GM23338 (cell line): ENCODE results near the gene SUN2. TPM values are rescaled to one million over a fixed set of nuclear protein-coding genes. Genes with fewer than 3 reads are reported as not detected.

Source experiments
- ATAC-seq: fragments of 200-7000 bp; cut with Tn5 transposase; 3 replicates; pipeline ENCODE4 v1.9.1; 2020
- DNase-seq: peaks from one replicate; pipeline ENCODE4 v3.0.0-alpha.2; 2015; ENCODE audit warnings: low spot score
- H2AFZ ChIP-seq: fragments of 200-600 bp; sonication (generic); 2 replicates; pipeline ENCODE4 v1.8.0; 2016; ENCODE audit warnings: antibody characterized with exemption, mild to moderate bottlenecking, moderate library complexity
- H3F3A ChIP-seq: fragments of 200-600 bp; sonication (generic); replicated peaks from 2 replicates; pipeline ENCODE4 v1.8.0; 2017; ENCODE audit warnings: antibody characterized with exemption, mixed run types, low read depth
- H3K27ac ChIP-seq: fragments of 200-600 bp; sonication (generic); 2 replicates; pipeline ENCODE4 v1.6.1; 2016; ENCODE audit warnings: low read depth
- H3K27me3 ChIP-seq: fragments of 200-600 bp; sonication (generic); 2 replicates; pipeline ENCODE4 v1.8.0; 2016; ENCODE audit warnings: mild to moderate bottlenecking, mixed run types, moderate library complexity; ENCODE audit not compliant: insufficient read depth
- H3K36me3 ChIP-seq: fragments of 200-600 bp; sonication (generic); 2 replicates; pipeline ENCODE4 v1.8.0; 2016; ENCODE audit warnings: mild to moderate bottlenecking; ENCODE audit not compliant: insufficient read depth
- H3K4me1 ChIP-seq: fragments of 200-600 bp; sonication (generic); 2 replicates; pipeline ENCODE4 v1.8.0; 2016; ENCODE audit warnings: mild to moderate bottlenecking, moderate library complexity; ENCODE audit not compliant: insufficient read depth
- H3K4me2 ChIP-seq: fragments of 200-600 bp; sonication (generic); 2 replicates; pipeline ENCODE4 v1.7.1; 2017; ENCODE audit warnings: mixed run types
- H3K4me3 ChIP-seq: fragments of 200-600 bp; sonication (generic); 2 replicates; pipeline ENCODE4 v1.6.1; 2016; ENCODE audit warnings: mixed run types
- H3K79me2 ChIP-seq: fragments of 200-600 bp; sonication (generic); replicated peaks from 2 replicates; pipeline ENCODE4 v1.8.0; 2017; ENCODE audit warnings: mild to moderate bottlenecking; ENCODE audit not compliant: insufficient read depth
- H3K9me2 ChIP-seq: fragments of 200-600 bp; sonication (generic); 2 replicates; pipeline ENCODE4 v1.8.0; 2017; ENCODE audit not compliant: insufficient read depth
- H4K20me1 ChIP-seq: fragments of 200-600 bp; sonication (generic); replicated peaks from 2 replicates; pipeline ENCODE4 v1.8.0; 2017; ENCODE audit warnings: mild to moderate bottlenecking; ENCODE audit not compliant: insufficient read depth
- H3K27ac Mint-ChIP-seq: 2 replicates; pipeline ENCODE4 v1.8.0; 2020; ENCODE audit warnings: inconsistent platforms, mild to moderate bottlenecking, moderate library complexity, mixed read lengths
- H3K27me3 Mint-ChIP-seq: 3 replicates; pipeline ENCODE4 v1.8.0; 2022; ENCODE audit warnings: low read depth, mild to moderate bottlenecking, moderate library complexity, mixed read lengths, inconsistent platforms; ENCODE audit not compliant: insufficient read depth, poor library complexity
- H3K36me3 Mint-ChIP-seq: 3 replicates; pipeline ENCODE4 v1.8.0; 2021; ENCODE audit warnings: low read depth, mild to moderate bottlenecking, inconsistent platforms, moderate library complexity, mixed read lengths
- H3K4me1 Mint-ChIP-seq: 3 replicates; pipeline ENCODE4 v1.8.0; 2020; ENCODE audit warnings: mild to moderate bottlenecking, inconsistent platforms, mixed read lengths
- H3K4me3 Mint-ChIP-seq: 3 replicates; pipeline ENCODE4 v1.8.0; 2021; ENCODE audit warnings: moderate library complexity, mild to moderate bottlenecking, inconsistent platforms, mixed read lengths
- H3K9me3 Mint-ChIP-seq: 3 replicates; pipeline ENCODE4 v1.8.0; 2020; ENCODE audit warnings: moderate library complexity, mild to moderate bottlenecking, inconsistent platforms, mixed read lengths
- EZH2 ChIP-seq: fragments of 200-600 bp; sonication (generic); IDR thresholded peaks from one replicate; pipeline ENCODE4 v1.8.0; 2017; ENCODE audit warnings: antibody characterized with exemption, mild to moderate bottlenecking, low read depth; ENCODE audit not compliant: unreplicated experiment
- EZH2phosphoT487 ChIP-seq: fragments of 200-600 bp; sonication (generic); IDR thresholded peaks from one replicate; pipeline ENCODE4 v1.8.1; 2018; ENCODE audit warnings: antibody characterized with exemption; ENCODE audit not compliant: unreplicated experiment
- polyA plus RNA-seq: library from polyadenylated mRNA; unstranded; fragments of >200 nt; fragmentation: Nextera tagmentation; extraction: Ambion mirVana; gene quantifications from 2 replicates; pipeline ENCODE4 v1.2.1, GENCODE V29; 2016
- total RNA-seq: library from RNA; depleted of rRNA; stranded (reverse); fragments of >200 nt; shearing (Covaris generic); gene quantifications from 2 replicates; pipeline ENCODE4 v1.2.3, GENCODE V29; 2014
- TF ChIP-seq, protein P1 (sequence below): IDR thresholded peaks from one replicate; pipeline ENCODE4 v1.6.1; 2018; ENCODE audit warnings: antibody characterized with exemption; ENCODE audit not compliant: unreplicated experiment
- TF ChIP-seq, protein P2 (sequence below), 2 experiments: fragments of 200-600 bp in 1 of 2; sonication (generic) in 1 of 2; conservative IDR thresholded peaks; 2 replicates each; pipeline versions ENCODE4 v1.5.1 to v1.6.1; 2016 to 2017; ENCODE audit warnings: antibody characterized with exemption in 2 of 2, low read depth in 2 of 2, mild to moderate bottlenecking in 2 of 2, moderate library complexity in 1 of 2

Gene SUN2
- total and polyA plus RNA-seq, 2 experiments from 2014 or later: 7.2 to 17.6 TPM

DNA sequence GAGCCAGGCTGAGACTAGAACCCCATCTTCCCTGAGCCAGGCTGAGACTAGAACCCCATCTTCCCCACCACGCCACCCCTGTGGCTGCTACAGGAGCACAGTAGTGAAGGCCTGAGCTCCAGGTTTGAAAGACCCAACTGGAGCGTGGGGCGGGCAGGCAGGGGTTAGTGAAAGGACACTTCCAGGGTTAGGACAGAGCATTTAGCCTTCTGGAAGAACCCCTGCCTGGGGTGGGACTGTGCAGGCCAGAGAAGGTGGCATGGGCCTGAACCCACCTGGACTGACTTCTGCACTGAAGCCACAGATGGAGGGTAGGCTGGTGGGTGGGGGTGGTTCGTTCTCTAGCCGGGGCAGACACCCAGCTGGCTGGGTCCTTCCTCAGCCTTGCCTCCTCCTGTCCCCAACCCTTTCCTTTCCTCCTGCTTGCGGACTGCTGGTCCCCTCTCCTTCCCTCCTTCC lies 24.1 kb downstream of the SUN2 start:
- Histone ChIP-seq H3K36me3 (peaks cover 14% of the 10 kb centered on the region; the same call in 1 of the 2 replicates), H3K4me3 (no peak overlapping the region), H3K27ac (no peak overlapping the region)

DNA sequence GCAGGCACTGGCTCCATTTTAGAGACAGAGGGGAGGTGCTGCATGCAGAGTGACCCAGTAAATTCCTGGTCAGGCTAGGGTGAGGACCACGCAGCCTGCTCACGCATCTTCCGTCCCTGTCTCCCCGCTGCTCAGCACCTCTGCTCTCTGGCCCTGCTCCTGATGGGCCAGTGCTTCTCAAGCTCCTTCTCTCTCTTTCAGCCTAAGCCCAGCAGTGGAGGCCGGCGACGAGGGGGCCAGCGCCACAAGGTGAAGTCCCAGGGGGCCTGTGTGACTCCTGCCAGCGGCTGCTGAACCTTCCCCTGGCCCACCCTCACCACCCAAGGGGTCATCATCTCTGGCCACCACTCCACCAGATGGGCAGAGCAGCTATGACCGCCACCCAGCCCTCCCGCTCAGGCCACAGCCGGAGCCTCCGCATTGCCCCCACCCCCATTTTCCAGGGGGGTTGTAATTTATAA lies 25.4 kb downstream of the SUN2 start:
- Histone ChIP-seq H3K4me1 (no peaks in the 10 kb centered on the region), H3K79me2 (no peaks in the 10 kb centered on the region), H3K4me3 (no peak overlapping the region), H3K9me2 (no peaks in the 10 kb centered on the region), H2AFZ (no peak overlapping the region), H3K4me2 (no peak overlapping the region), H3F3A (0 out of 2 replicates have a peak, but pooled peaks cover 4% of the 10 kb centered on the region), H3K27me3 (no peaks in the 10 kb centered on the region), H3K36me3 (peaks cover 25% of the 10 kb centered on the region), H3K27ac (no peak overlapping the region), H4K20me1 (peaks cover 12% of the 10 kb centered on the region)
- H3K4me3 Mint-ChIP-seq: no peak overlapping the region
- TF ChIP-seq, protein P1, sequence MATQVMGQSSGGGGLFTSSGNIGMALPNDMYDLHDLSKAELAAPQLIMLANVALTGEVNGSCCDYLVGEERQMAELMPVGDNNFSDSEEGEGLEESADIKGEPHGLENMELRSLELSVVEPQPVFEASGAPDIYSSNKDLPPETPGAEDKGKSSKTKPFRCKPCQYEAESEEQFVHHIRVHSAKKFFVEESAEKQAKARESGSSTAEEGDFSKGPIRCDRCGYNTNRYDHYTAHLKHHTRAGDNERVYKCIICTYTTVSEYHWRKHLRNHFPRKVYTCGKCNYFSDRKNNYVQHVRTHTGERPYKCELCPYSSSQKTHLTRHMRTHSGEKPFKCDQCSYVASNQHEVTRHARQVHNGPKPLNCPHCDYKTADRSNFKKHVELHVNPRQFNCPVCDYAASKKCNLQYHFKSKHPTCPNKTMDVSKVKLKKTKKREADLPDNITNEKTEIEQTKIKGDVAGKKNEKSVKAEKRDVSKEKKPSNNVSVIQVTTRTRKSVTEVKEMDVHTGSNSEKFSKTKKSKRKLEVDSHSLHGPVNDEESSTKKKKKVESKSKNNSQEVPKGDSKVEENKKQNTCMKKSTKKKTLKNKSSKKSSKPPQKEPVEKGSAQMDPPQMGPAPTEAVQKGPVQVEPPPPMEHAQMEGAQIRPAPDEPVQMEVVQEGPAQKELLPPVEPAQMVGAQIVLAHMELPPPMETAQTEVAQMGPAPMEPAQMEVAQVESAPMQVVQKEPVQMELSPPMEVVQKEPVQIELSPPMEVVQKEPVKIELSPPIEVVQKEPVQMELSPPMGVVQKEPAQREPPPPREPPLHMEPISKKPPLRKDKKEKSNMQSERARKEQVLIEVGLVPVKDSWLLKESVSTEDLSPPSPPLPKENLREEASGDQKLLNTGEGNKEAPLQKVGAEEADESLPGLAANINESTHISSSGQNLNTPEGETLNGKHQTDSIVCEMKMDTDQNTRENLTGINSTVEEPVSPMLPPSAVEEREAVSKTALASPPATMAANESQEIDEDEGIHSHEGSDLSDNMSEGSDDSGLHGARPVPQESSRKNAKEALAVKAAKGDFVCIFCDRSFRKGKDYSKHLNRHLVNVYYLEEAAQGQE: no peak
- TF ChIP-seq, protein P2, sequence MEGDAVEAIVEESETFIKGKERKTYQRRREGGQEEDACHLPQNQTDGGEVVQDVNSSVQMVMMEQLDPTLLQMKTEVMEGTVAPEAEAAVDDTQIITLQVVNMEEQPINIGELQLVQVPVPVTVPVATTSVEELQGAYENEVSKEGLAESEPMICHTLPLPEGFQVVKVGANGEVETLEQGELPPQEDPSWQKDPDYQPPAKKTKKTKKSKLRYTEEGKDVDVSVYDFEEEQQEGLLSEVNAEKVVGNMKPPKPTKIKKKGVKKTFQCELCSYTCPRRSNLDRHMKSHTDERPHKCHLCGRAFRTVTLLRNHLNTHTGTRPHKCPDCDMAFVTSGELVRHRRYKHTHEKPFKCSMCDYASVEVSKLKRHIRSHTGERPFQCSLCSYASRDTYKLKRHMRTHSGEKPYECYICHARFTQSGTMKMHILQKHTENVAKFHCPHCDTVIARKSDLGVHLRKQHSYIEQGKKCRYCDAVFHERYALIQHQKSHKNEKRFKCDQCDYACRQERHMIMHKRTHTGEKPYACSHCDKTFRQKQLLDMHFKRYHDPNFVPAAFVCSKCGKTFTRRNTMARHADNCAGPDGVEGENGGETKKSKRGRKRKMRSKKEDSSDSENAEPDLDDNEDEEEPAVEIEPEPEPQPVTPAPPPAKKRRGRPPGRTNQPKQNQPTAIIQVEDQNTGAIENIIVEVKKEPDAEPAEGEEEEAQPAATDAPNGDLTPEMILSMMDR (conservative IDR thresholded peaks at IDR 0.05; ENCODE audit: low read depth in 2 of 2): no peak
- H3K27me3 Mint-ChIP-seq: peaks cover 19% of the 10 kb centered on the region
- DNase-seq (no peak), ATAC-seq (no peak)
- peaks cover 6% of the 10 kb centered on the region for H3K4me1 Mint-ChIP-seq
- no peak overlapping the region for H3K27ac Mint-ChIP-seq
- peaks cover 73% of the 10 kb centered on the region for H3K36me3 Mint-ChIP-seq
- no peaks in the 10 kb centered on the region for H3K9me3 Mint-ChIP-seq

More for the DNA sequence above, 24.1 kb downstream of the SUN2 start:
- H3K9me3 Mint-ChIP-seq: no peaks in the 10 kb centered on the region
- Histone ChIP-seq H3K4me2 (no peak overlapping the region), H3K9me2 (no peaks in the 10 kb centered on the region), H2AFZ (no peak overlapping the region), H3K27me3 (no peaks in the 10 kb centered on the region), H3F3A (0 out of 2 replicates have a peak, but pooled peaks cover 4% of the 10 kb centered on the region), H3K79me2 (no peaks in the 10 kb centered on the region), H4K20me1 (peaks cover 11% of the 10 kb centered on the region), H3K4me1 (no peaks in the 10 kb centered on the region)
- H3K36me3 Mint-ChIP-seq: peaks cover 63% of the 10 kb centered on the region
- no peak overlapping the region for H3K4me3 Mint-ChIP-seq
- peaks cover 6% of the 10 kb centered on the region; the same call in 2 of the 3 replicates for H3K4me1 Mint-ChIP-seq
- H3K27me3 Mint-ChIP-seq: peaks cover 19% of the 10 kb centered on the region
- no peak for DNase-seq
- no peak overlapping the region for H3K27ac Mint-ChIP-seq
- ATAC-seq: no peak
- TF ChIP-seq EZH2phosphoT487: no peak

DNA sequence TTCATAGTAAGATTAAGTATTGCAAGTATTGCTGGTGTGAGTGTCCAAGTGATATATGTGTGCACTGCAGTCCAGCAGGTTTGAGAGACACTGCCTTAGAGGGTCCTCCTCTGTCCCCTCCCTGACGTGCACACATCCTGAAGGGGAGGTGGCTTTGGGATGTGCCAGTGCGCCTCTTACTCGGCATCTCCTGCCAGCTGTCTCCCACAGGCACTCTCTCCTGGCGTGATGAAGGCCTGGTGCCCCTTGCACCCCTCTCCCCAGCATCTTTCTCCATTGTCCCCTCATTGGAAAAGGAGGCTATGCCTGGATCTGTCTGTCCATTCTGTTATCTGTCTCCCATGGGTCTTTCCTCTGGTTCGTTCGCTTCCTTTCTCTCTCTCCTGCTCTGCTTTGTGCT lies 25.9 kb downstream of the SUN2 start:
- Histone ChIP-seq H3K4me2 (no peak overlapping the region), H4K20me1 (peaks cover 12% of the 10 kb centered on the region), H3K27ac (no peak overlapping the region), H2AFZ (no peak overlapping the region), H3K79me2 (no peaks in the 10 kb centered on the region), H3K36me3 (peaks cover 29% of the 10 kb centered on the region), H3F3A (0 out of 2 replicates have a peak, but pooled peaks cover 4% of the 10 kb centered on the region), H3K4me3 (no peak overlapping the region), H3K9me2 (no peaks in the 10 kb centered on the region), H3K4me1 (no peaks in the 10 kb centered on the region), H3K27me3 (no peaks in the 10 kb centered on the region)
- Mint-ChIP-seq H3K36me3 (peaks cover 78% of the 10 kb centered on the region), H3K27ac (no peak overlapping the region), H3K9me3 (no peaks in the 10 kb centered on the region), H3K4me3 (no peak overlapping the region), H3K27me3 (peaks cover 17% of the 10 kb centered on the region), H3K4me1 (peaks cover 3% of the 10 kb centered on the region; the same call in 2 of the 3 replicates)
- ATAC-seq (no peak), DNase-seq (no peak)
- no peak for TF ChIP-seq EZH2
